K562 (cell line): ENCODE measurements around the gene TMEM132C. TPM values are rescaled to one million over a fixed set of nuclear protein-coding genes. Genes with fewer than 3 reads are reported as not detected.

Experiments used
- ATAC-seq: fragments of 200-7000 bp; cut with Tn5 transposase; 3 replicates; pipeline ENCODE4 v1.9.1; 2020; ENCODE audit warnings: moderate library complexity
- BruUV-seq: library from RNA; stranded (reverse); fragments of 400-500 nt; replicated peaks from 2 replicates; lab custom pipeline; 2021; lab: Mats Ljungman, UMichigan
- CTCF ChIA-PET: fragments of 300-600 bp; formaldehyde crosslinking; extraction: SDS; loops from one replicate; lab custom pipeline; 2021; ENCODE audit warnings: low intra/inter-chr PET ratio; lab: Yijun Ruan, JAX
- POLR2A ChIA-PET: fragments of 300-600, 350-650 bp; sonication (Branson Sonifier 250); formaldehyde crosslinking; extraction: SDS; loops from one replicate; lab custom pipeline; 2021; ENCODE audit warnings: antibody characterized with exemption, inconsistent platforms; lab: Yijun Ruan, JAX
- DNase-seq, 4 experiments: peaks; one replicate each; pipeline versions ENCODE4 v3.0.0 to v3.0.0-alpha.2; 2011 to 2018; ENCODE audit warnings: low spot score in 3 of 4, mixed read lengths in 3 of 4; ENCODE audit errors: extremely low read depth in 1 of 4
- FAIRE-seq: peaks from 2 replicates; lab custom pipeline; 2011; peaks lifted over from hg19 to GRCh38; lab: Jason Lieb, UNC
- H2AFZ ChIP-seq: 2 replicates; pipeline ENCODE4 v1.6.0; 2011; ENCODE audit warnings: low read depth, low read length, control low read depth, inconsistent platforms
- H3K27ac ChIP-seq: fragments of 200-600 bp; 3 replicates; pipeline ENCODE4 v1.8.0; 2011; ENCODE audit warnings: low read depth, mild to moderate bottlenecking, control low read depth, inconsistent platforms, low read length, moderate library complexity, mixed read lengths; ENCODE audit errors: extremely low read depth
- H3K27me3 ChIP-seq, 2 experiments: fragments of 300-600 bp in 1 of 2; 2 replicates in 1 of 2; 3 replicates in 1 of 2; pipeline versions ENCODE4 v1.6.0 to v1.8.0; 2011; ENCODE audit warnings: inconsistent platforms in 2 of 2, low read length in 2 of 2, mild to moderate bottlenecking in 1 of 2, mixed read lengths in 1 of 2, moderate library complexity in 1 of 2; ENCODE audit not compliant: control insufficient read depth in 2 of 2, insufficient read depth in 2 of 2
- H3K36me3 ChIP-seq: fragments of 300-600 bp; 3 replicates; pipeline ENCODE4 v1.8.0; 2011; ENCODE audit warnings: mild to moderate bottlenecking, low read length, inconsistent platforms; ENCODE audit not compliant: control insufficient read depth, insufficient read depth
- H3K4me1 ChIP-seq, 2 experiments: fragments of 200-600 bp in 1 of 2; replicated peaks in 1 of 2; 2 replicates in 1 of 2; 3 replicates in 1 of 2; pipeline versions ENCODE4 v1.5.1 to v1.8.0; 2011; ENCODE audit warnings: inconsistent platforms in 2 of 2, low read length in 2 of 2, mild to moderate bottlenecking in 1 of 2, mixed read lengths in 1 of 2, moderate library complexity in 1 of 2; ENCODE audit not compliant: control insufficient read depth in 2 of 2, insufficient read depth in 2 of 2
- H3K4me2 ChIP-seq: 2 replicates; pipeline ENCODE4 v1.6.1; 2011; ENCODE audit warnings: low read length, control low read depth, inconsistent platforms, mixed read lengths; ENCODE audit not compliant: insufficient read depth
- H3K4me3 ChIP-seq: fragments of 200-600 bp; sonication (generic), shearing (Covaris generic); 2 replicates; pipeline ENCODE4 v1.5.1; 2016; ENCODE audit warnings: control low read depth, inconsistent platforms
- H3K79me2 ChIP-seq: fragments of 200-600 bp; 3 replicates; pipeline ENCODE4 v1.8.0; 2011; ENCODE audit warnings: low read length, inconsistent platforms; ENCODE audit not compliant: control insufficient read depth, insufficient read depth
- H3K9ac ChIP-seq, 2 experiments: 2 replicates each; pipeline versions ENCODE4 v1.6.0 to v1.6.1; 2011; ENCODE audit warnings: low read depth in 2 of 2, low read length in 2 of 2, control low read depth in 1 of 2, inconsistent platforms in 1 of 2, mild to moderate bottlenecking in 1 of 2, mixed read lengths in 1 of 2; ENCODE audit not compliant: insufficient read depth in 1 of 2
- H3K9me1 ChIP-seq: one replicate; pipeline ENCODE4 v1.6.0; 2011; ENCODE audit warnings: inconsistent platforms, mild to moderate bottlenecking, low read length, moderate library complexity; ENCODE audit not compliant: control insufficient read depth, insufficient read depth
- H3K9me3 ChIP-seq: replicated peaks from 2 replicates; pipeline ENCODE4 v1.5.1; 2011; ENCODE audit warnings: low read depth, low read length, inconsistent platforms; ENCODE audit not compliant: control insufficient read depth, insufficient read depth
- H4K20me1 ChIP-seq: replicated peaks from 2 replicates; pipeline ENCODE4 v1.6.1; 2011; ENCODE audit warnings: low read length, inconsistent platforms, mixed read lengths; ENCODE audit not compliant: control insufficient read depth, insufficient read depth
- BHLHE40 ChIP-seq: IDR thresholded peaks from 2 replicates; pipeline ENCODE4 v1.6.1; 2011; ENCODE audit warnings: low read length, improper control_type of control experiment
- BRF2 ChIP-seq: IDR thresholded peaks from 3 replicates; pipeline ENCODE4 v1.6.1; 2011; ENCODE audit warnings: borderline replicate concordance, mild to moderate bottlenecking; ENCODE audit not compliant: insufficient read length, insufficient read depth
- POU5F1 ChIP-seq: fragments of 150-350 bp; IDR thresholded peaks from 2 replicates; pipeline ENCODE4 v1.6.1; 2014; ENCODE audit warnings: borderline replicate concordance, low read length, low read depth, mild to moderate bottlenecking; ENCODE audit not compliant: partially characterized antibody
- RAD51 ChIP-seq: fragments of 450-650 bp; IDR thresholded peaks from 2 replicates; pipeline ENCODE4 v1.7.1; 2016; ENCODE audit warnings: low read depth, mild to moderate bottlenecking, borderline replicate concordance
- RBM14 ChIP-seq: fragments of 200-400 bp; formaldehyde crosslinking; IDR thresholded peaks from 2 replicates; pipeline ENCODE4 v1.6.1; 2018; ENCODE audit warnings: low read depth, mild to moderate bottlenecking, low read length, moderate library complexity, borderline replicate concordance; ENCODE audit not compliant: insufficient read depth
- SUPT5H ChIP-seq: fragments of 450-650 bp; IDR thresholded peaks from 2 replicates; pipeline ENCODE4 v1.6.1; 2016
- ZFP1 ChIP-seq: fragments of 450-650 bp; formaldehyde crosslinking; IDR thresholded peaks from 2 replicates; pipeline ENCODE4 v1.4.0; 2020; ENCODE audit warnings: mild to moderate bottlenecking, mixed read lengths
- ZKSCAN8 ChIP-seq: fragments of 200-800 bp; sonication (Bioruptor generic); IDR thresholded peaks from 2 replicates; pipeline ENCODE4 v1.6.1; 2016; ENCODE audit warnings: missing genetic modification characterization, missing compliant biosample characterization
- WGBS: fragments of 100-300 bp; shearing (Covaris generic); methylation state at CpG from one replicate; pipeline ENCODE4 v1.1.6; 2016; ENCODE audit warnings: low coverage, mixed read lengths; ENCODE audit not compliant: insufficient coverage; ENCODE audit errors: missing lambda C conversion rate; 5-methylcytosine and 5-hydroxymethylcytosine counted together
- in situ Hi-C: fragments of 300-500 bp; cut with MboI; formaldehyde crosslinking; loops from 4 replicates; pipeline ENCODE4 v1.15.0; 2018; ENCODE audit warnings: inconsistent platforms, mixed read lengths
- intact Hi-C: fragments of 100-400 bp; cut with micrococcal nuclease; formaldehyde crosslinking; loops from 2 replicates; pipeline ENCODE4 v1.14.2; 2022
- polyA plus RNA-seq, 8 experiments: library from polyadenylated mRNA; depleted of rRNA in 4 of 8; stranded (reverse) in 5 of 8; unstranded in 3 of 8; fragments of >200 nt; fragmentation: Nextera tagmentation in 2 of 8; fragmentation: Illumina TruSeq in 1 of 8; extraction: Ambion mirVana in 2 of 8; extraction: Trizol in 1 of 8; gene quantifications; 2 replicates each; pipeline versions ENCODE4 v1.2.1 to v1.2.3, GENCODE V29; 2011 to 2014; ENCODE audit warnings: inconsistent platforms in 1 of 8, missing spikeins in 1 of 8
- total RNA-seq, 7 experiments: library from RNA; depleted of rRNA in 6 of 7; stranded (reverse); fragments of >200 nt in 6 of 7; fragmentation: Illumina TruSeq in 2 of 7; extraction: Trizol in 2 of 7; gene quantifications; 2 replicates each; pipeline versions ENCODE4 v1.2.1 to v1.2.3, GENCODE V29; 2011 to 2021; ENCODE audit warnings: low replicate concordance in 1 of 7
- TF ChIP-seq, protein P1 (sequence below), 2 experiments: IDR thresholded peaks; 2 replicates each; pipeline ENCODE4 v1.6.1; 2012; ENCODE audit warnings: improper control_type of control experiment in 2 of 2, low read depth in 2 of 2, low read length in 2 of 2, borderline replicate concordance in 1 of 2
- TF ChIP-seq, protein P2 (sequence below): IDR thresholded peaks from 2 replicates; pipeline ENCODE4 v1.6.1; 2016; ENCODE audit warnings: missing genetic modification characterization, missing compliant biosample characterization

Gene TMEM132C
- total and polyA plus RNA-seq, 9 of the 15 experiments (the other 6 are each of a cell fraction or from before 2014, with no cell fraction given), result not detected

GRCh38 chr12:128408669-128409068, 141.7 kb downstream of the TMEM132C start (continued):
- TF ChIP-seq BRF2, result no peak
- TF ChIP-seq, protein P1, sequence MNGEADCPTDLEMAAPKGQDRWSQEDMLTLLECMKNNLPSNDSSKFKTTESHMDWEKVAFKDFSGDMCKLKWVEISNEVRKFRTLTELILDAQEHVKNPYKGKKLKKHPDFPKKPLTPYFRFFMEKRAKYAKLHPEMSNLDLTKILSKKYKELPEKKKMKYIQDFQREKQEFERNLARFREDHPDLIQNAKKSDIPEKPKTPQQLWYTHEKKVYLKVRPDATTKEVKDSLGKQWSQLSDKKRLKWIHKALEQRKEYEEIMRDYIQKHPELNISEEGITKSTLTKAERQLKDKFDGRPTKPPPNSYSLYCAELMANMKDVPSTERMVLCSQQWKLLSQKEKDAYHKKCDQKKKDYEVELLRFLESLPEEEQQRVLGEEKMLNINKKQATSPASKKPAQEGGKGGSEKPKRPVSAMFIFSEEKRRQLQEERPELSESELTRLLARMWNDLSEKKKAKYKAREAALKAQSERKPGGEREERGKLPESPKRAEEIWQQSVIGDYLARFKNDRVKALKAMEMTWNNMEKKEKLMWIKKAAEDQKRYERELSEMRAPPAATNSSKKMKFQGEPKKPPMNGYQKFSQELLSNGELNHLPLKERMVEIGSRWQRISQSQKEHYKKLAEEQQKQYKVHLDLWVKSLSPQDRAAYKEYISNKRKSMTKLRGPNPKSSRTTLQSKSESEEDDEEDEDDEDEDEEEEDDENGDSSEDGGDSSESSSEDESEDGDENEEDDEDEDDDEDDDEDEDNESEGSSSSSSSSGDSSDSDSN (IDR thresholded peaks at IDR 0.05; ENCODE audit: borderline replicate concordance in 1 of 2, low read depth in 2 of 2, low read length in 2 of 2), result no peak

GRCh38 chr12:128415036-128415560, 148.1 kb downstream of the TMEM132C start:
- Histone ChIP-seq H3K4me2 (no peak overlapping the region), H3K4me3 (no peak overlapping the region), H3K9me3 (no peaks in the 10 kb centered on the region), H3K9me1 (no peaks in the 10 kb centered on the region), H3K36me3 (no peaks in the 10 kb centered on the region), H3K4me1 (no peaks in the 10 kb centered on the region), H3K27me3 (peaks cover 4 to 9% of the 10 kb centered on the region in 2 experiments; a peak in 3 of 5 replicates), H2AFZ (no peak overlapping the region), H3K79me2 (no peaks in the 10 kb centered on the region), H3K9ac (no peak overlapping the region), H3K27ac (no peak overlapping the region), H4K20me1 (no peaks in the 10 kb centered on the region)
- FAIRE-seq (no peak), ATAC-seq (no peak), DNase-seq (no peak)
- CTCF ChIA-PET, result no interaction called here
- POLR2A ChIA-PET, result interaction anchor here (0.7 kb wide), 1 partner anchor 1524 kb away, joined by 3 read pairs; no protein-coding TSS in a partner anchor
- in situ Hi-C loops (no loop called here), intact Hi-C loops (no loop called here)
- WGBS, result 5% methylated on average over 21 of the region's 27 CpGs
- BruUV-seq, result no TSS peak
- no peak for TF ChIP-seq RBM14
- TF ChIP-seq RAD51, result no peak
- no peak for TF ChIP-seq SUPT5H
- TF ChIP-seq, protein P2, sequence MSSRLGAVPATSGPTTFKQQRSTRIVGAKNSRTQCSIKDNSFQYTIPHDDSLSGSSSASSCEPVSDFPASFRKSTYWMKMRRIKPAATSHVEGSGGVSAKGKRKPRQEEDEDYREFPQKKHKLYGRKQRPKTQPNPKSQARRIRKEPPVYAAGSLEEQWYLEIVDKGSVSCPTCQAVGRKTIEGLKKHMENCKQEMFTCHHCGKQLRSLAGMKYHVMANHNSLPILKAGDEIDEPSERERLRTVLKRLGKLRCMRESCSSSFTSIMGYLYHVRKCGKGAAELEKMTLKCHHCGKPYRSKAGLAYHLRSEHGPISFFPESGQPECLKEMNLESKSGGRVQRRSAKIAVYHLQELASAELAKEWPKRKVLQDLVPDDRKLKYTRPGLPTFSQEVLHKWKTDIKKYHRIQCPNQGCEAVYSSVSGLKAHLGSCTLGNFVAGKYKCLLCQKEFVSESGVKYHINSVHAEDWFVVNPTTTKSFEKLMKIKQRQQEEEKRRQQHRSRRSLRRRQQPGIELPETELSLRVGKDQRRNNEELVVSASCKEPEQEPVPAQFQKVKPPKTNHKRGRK (tag), result no peak
- no peak for TF ChIP-seq ZFP1 (CRISPR knock-in tag)
- TF ChIP-seq BHLHE40, result no peak
- TF ChIP-seq ZKSCAN8 (CRISPR knock-in tag), result no peak
- no peak for TF ChIP-seq POU5F1
